ENCODE data around the gene AUP1. TPM values are rescaled to one million over a fixed set of nuclear protein-coding genes. Genes with fewer than 3 reads are reported as not detected.

AUP1 gene
- total RNA-seq, 1 donor from 2014 or later = 99.5 TPM

DNA sequence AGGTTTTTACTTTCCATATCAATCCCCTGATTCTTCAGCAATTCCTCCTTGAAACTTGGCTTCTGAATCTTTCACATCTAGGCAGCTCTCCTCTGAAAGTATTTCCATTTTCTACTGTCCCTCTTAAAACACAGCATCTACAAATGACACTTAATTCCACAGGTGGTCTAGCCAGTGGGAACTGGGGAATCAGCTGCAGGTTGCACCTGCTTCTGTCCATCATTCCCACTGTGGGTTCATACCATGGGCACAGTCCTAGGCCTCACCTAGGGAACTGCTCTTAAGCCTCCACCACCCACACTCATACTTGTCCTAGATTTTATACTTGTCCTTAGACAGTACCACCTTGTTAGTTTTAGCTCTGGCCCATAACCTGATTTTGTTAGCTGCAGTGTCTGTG lies 22.0 kb upstream of the AUP1 start:
- no peak for DNase-seq
- Mint-ChIP-seq H3K4me3 (ENCODE audit: unreplicated experiment) (peak overlapping the region; percentile 99), H3K27ac (ENCODE audit: unreplicated experiment) (peak overlapping the region; percentile 23), H3K36me3 (ENCODE audit: unreplicated experiment) (peaks cover 9% of the 10 kb centered on the region), H3K27me3 (ENCODE audit: unreplicated experiment) (peaks cover 37% of the 10 kb centered on the region), H3K4me1 (ENCODE audit: low read depth, unreplicated experiment) (peaks cover 42% of the 10 kb centered on the region), H3K9me3 (ENCODE audit: unreplicated experiment) (peaks cover 18% of the 10 kb centered on the region)
- TF ChIP-seq, protein P1, sequence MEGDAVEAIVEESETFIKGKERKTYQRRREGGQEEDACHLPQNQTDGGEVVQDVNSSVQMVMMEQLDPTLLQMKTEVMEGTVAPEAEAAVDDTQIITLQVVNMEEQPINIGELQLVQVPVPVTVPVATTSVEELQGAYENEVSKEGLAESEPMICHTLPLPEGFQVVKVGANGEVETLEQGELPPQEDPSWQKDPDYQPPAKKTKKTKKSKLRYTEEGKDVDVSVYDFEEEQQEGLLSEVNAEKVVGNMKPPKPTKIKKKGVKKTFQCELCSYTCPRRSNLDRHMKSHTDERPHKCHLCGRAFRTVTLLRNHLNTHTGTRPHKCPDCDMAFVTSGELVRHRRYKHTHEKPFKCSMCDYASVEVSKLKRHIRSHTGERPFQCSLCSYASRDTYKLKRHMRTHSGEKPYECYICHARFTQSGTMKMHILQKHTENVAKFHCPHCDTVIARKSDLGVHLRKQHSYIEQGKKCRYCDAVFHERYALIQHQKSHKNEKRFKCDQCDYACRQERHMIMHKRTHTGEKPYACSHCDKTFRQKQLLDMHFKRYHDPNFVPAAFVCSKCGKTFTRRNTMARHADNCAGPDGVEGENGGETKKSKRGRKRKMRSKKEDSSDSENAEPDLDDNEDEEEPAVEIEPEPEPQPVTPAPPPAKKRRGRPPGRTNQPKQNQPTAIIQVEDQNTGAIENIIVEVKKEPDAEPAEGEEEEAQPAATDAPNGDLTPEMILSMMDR (IDR thresholded peaks at IDR 0.05; ENCODE audit: partially characterized antibody, unreplicated experiment) = no peak

DNA sequence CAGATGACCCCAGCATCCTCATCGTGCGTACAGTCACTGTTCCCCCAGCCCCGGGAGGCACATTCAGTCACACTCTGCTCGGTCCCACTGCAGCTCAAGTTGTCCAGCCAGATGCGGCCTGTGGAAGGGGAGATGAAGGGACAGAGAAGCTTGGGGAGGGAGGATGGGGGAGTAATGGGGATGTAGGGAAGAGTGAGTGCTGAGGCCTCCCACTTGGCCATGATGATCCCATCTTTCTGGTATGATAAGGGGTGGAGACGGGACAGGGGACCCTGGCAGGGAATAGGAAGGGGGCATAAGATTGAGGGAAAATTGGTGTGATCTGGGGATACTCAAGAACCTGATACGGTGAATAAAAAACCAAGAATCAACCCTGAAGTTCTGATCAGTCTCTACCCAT lies 20.7 kb upstream of the AUP1 start:
- peak overlapping the region; percentile 80 for H3K4me3 Mint-ChIP-seq (ENCODE audit: unreplicated experiment)

DNA sequence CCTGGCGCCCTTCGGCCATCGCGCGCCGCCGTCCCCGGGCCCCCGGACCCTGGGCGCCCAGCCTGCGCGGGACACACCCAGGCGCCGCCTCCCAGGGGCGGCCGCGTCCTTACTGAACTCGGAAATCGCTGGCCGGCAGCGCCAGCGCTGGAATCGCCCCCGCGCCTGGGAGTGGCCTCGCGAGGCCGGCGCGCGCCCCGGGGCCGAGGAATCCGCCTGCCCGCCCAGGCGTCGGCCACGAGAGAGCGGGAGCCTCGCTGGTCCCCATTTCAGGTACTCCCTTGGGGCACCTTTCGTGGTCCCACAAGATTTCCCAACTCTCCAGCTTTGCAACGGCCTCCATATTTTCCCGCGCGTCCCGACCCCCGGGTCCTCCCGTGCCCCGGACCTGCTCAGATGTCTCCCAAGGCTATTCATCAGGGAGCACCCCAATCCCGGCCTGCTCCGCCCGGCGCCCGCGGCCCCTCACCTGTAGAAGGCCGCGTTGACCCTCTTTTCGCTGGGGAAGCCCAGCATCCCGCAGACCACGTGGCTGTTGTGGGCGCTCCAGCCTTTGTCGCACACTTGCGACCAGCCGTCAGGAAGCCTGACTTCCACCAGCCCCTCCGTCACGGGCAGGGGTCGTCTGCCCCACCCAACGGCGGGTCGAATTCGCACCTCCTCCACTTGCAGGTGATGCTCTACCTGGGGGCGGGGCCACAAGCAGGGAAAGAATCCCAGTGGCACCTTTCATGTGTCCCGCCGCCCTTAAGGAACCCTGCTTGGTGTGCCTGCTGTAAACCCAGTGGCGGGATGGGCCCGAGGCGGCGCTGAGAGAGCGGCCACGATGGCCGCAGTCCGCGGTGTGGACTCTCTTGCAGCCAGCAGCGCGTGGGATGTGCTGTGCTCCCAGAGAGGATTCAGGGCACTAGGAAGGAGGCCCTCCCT lies 19.7 kb upstream of the AUP1 start:
- Mint-ChIP-seq H3K27me3 (ENCODE audit: unreplicated experiment) (peaks cover 33% of the 10 kb centered on the region), H3K9me3 (ENCODE audit: unreplicated experiment) (peaks cover 20% of the 10 kb centered on the region), H3K27ac (ENCODE audit: unreplicated experiment) (peak overlapping the region; percentile 67), H3K4me3 (ENCODE audit: unreplicated experiment) (peak overlapping the region; percentile 86), H3K36me3 (ENCODE audit: unreplicated experiment) (peaks cover 9% of the 10 kb centered on the region), H3K4me1 (ENCODE audit: low read depth, unreplicated experiment) (peaks cover 42% of the 10 kb centered on the region)
- TF ChIP-seq, protein P1 (IDR thresholded peaks at IDR 0.05; ENCODE audit: partially characterized antibody, unreplicated experiment) = no peak
- DNase-seq = peak; percentile 50

More for the DNA sequence above, 20.7 kb upstream of the AUP1 start:
- H3K27me3 Mint-ChIP-seq (ENCODE audit: unreplicated experiment) = peaks cover 36% of the 10 kb centered on the region
- H3K27ac Mint-ChIP-seq (ENCODE audit: unreplicated experiment) = peak overlapping the region; percentile 50
- H3K9me3 Mint-ChIP-seq (ENCODE audit: unreplicated experiment) = peaks cover 18% of the 10 kb centered on the region
- peaks cover 42% of the 10 kb centered on the region for H3K4me1 Mint-ChIP-seq (ENCODE audit: low read depth, unreplicated experiment)
- peaks cover 9% of the 10 kb centered on the region for H3K36me3 Mint-ChIP-seq (ENCODE audit: unreplicated experiment)
- no peak for DNase-seq
- TF ChIP-seq, protein P1 (IDR thresholded peaks at IDR 0.05; ENCODE audit: partially characterized antibody, unreplicated experiment) = no peak

DNA sequence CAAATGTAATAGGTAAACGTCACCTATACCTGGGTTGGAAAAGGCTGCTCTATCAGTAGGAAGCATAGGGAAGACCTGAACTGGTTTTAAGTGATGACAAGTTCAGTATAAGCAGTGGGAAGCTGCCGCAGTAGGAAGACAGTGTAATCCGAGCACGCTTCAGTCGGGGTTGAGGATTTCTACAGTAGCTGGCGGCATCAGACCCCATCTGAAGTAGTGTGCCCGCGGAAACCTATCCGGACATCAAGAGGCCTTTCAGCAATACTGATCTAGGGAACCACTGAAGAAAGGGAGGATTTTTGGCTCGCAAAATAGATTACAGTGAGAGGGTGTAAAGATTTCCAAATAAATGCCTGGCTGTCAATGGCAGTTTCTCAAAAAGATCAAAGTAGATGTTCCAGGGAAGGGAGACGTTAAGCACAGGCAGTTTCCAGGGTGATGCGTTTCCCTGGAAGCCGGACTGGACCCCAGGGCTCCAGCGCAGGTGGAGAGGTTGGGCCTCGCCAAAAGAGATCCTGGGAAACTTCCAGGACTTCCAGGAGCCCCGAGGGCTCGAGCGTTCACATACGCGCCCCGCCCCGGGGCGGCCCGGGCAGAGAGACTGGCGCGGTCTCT lies 18.9 kb upstream of the AUP1 start:
- Mint-ChIP-seq H3K4me1 (ENCODE audit: low read depth, unreplicated experiment) (peaks cover 42% of the 10 kb centered on the region), H3K27ac (ENCODE audit: unreplicated experiment) (peak overlapping the region; percentile 92), H3K4me3 (ENCODE audit: unreplicated experiment) (peak overlapping the region; percentile 88), H3K9me3 (ENCODE audit: unreplicated experiment) (peaks cover 17% of the 10 kb centered on the region), H3K36me3 (ENCODE audit: unreplicated experiment) (peaks cover 9% of the 10 kb centered on the region), H3K27me3 (ENCODE audit: unreplicated experiment) (peaks cover 31% of the 10 kb centered on the region)
- no peak for DNase-seq
- TF ChIP-seq, protein P1 (IDR thresholded peaks at IDR 0.05; ENCODE audit: partially characterized antibody, unreplicated experiment) = no peak

Measured in glutamatergic neuron (in vitro differentiated cells).